Bronchial smooth muscle cell (primary cell): Measurements from ENCODE around the gene OR51A4. TPM values are rescaled to one million over a fixed set of nuclear protein-coding genes. Genes with fewer than 3 reads are reported as not detected.

ENCODE experiments used
- total RNA-seq: library from RNA; depleted of rRNA; stranded (reverse); fragments of >200 nt; gene quantifications from 2 replicates; pipeline ENCODE4 v1.2.1, GENCODE V29; 2014

OR51A4 gene
- total RNA-seq, result not detected in 2 replicates

GRCh38 chr11:4947505-4947904, at the start of gene OR51A4:
Gene OR51A4, minus strand, starts transcription at chr11:4947605. Its CDS starts 505 bp downstream, at chr11:4947100.

GRCh38 chr11:4994551-4994950, 47.1 kb upstream of the OR51A4 start, which contains the start of gene OR51L1:
Gene OR51L1, plus strand, starts transcription at chr11:4994851. Its CDS starts 4,132 bp downstream, at chr11:4998983.

GRCh38 chr11:4955613-4956012, 8.2 kb upstream of the OR51A4 start, which contains the start of gene OR51A2:
Gene OR51A2, minus strand, starts transcription at chr11:4955713. Its CDS starts 0 bp downstream, at chr11:4955713.

DNA sequence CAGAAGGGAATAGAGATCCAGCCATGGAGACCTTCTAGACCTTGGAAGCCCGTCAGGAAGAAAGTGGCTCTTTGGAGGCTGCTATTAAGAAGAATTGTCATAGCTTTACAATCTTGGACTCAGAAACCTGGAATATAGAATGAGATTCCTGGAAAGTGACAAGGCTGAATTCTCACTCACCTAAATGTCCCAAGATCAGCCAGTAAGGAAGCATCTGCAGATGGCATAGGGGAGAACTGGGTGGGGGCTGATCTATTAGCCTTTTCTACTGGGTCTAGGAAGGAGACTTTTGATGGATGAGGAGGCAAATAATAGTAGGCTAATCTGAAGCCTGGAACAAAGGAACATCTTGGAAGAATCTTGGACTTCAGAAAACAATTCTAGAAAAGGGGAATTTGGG, 23.2 kb downstream of the OR51A4 start, which contains the start of gene OR51G1:
Gene OR51G1, minus strand, starts transcription at position 101 of the 400 bp plus-strand sequence. Its CDS starts 0 bp downstream, at position 101.

GRCh38 chr11:4919250-4919649, 28.2 kb downstream of the OR51A4 start, which contains the start of gene OR51G2:
Gene OR51G2, minus strand, starts transcription at chr11:4919350. Its CDS starts 3,687 bp downstream, at chr11:4915663.

GRCh38 chr11:4903484-4903883, 43.9 kb downstream of the OR51A4 start, which contains the start of gene OR51A7:
Gene OR51A7, plus strand, starts transcription at chr11:4903783. Its CDS starts 3,587 bp downstream, at chr11:4907370.

Other genes starting within 250 kb of the OR51A4 start
- under 0.01 TPM in 1 of 2 replicates, not detected in the other for gene OR51E2, start 249.8 kb downstream of the OR51A4 start, total RNA-seq
- not detected in 2 replicates for gene MMP26, start 242.8 kb downstream of the OR51A4 start, total RNA-seq
- not detected in 2 replicates for gene OR51F1, start 177.7 kb downstream of the OR51A4 start, total RNA-seq
- gene OR52R1, start 143.2 kb downstream of the OR51A4 start, total RNA-seq, result not detected in 2 replicates
- not detected in 2 replicates for gene OR51F2, start 126.3 kb downstream of the OR51A4 start, total RNA-seq
- gene OR51S1, start 98.4 kb downstream of the OR51A4 start, total RNA-seq, result not detected in 2 replicates
- gene OR51T1, start 65.7 kb downstream of the OR51A4 start, total RNA-seq, result not detected in 2 replicates
- not detected in 2 replicates for gene OR51A7, start 43.8 kb downstream of the OR51A4 start, total RNA-seq
- not detected in 2 replicates for gene OR51G2, start 28.3 kb downstream of the OR51A4 start, total RNA-seq
- gene OR51G1, start 23.3 kb downstream of the OR51A4 start, total RNA-seq, result not detected in 2 replicates
- gene OR51A2, start 8.1 kb upstream of the OR51A4 start, total RNA-seq, result not detected in 2 replicates
- gene OR51L1, start 47.2 kb upstream of the OR51A4 start, total RNA-seq, result not detected in 2 replicates
- gene OR52J3, start 98.9 kb upstream of the OR51A4 start, total RNA-seq, result not detected in 2 replicates
- gene OR52E2, start 112.0 kb upstream of the OR51A4 start, total RNA-seq, result not detected in 2 replicates
- 0.16 TPM in 1 of 2 replicates, not detected in the other for gene OR52E1, start 122.0 kb upstream of the OR51A4 start, total RNA-seq
- gene OR52A5, start 190.8 kb upstream of the OR51A4 start, total RNA-seq, result not detected in 2 replicates
- gene OR52A1, start 207.2 kb upstream of the OR51A4 start, total RNA-seq, result not detected in 2 replicates